Adipocyte (in vitro differentiated cells): ENCODE measurements around the gene CNPY4.

ENCODE experiments used
- DNase-seq: peaks from one replicate; pipeline ENCODE4 v3.0.0-alpha.2; 2015; ENCODE audit warnings: low read depth
- H3K27me3 ChIP-seq: replicated peaks from 2 replicates; pipeline ENCODE4 v1.7.0; 2013; ENCODE audit warnings: mild to moderate bottlenecking, low read length, moderate library complexity; ENCODE audit not compliant: control insufficient read depth, insufficient read depth
- H3K36me3 ChIP-seq: 2 replicates; pipeline ENCODE4 v1.7.0; 2013; ENCODE audit warnings: low read length, mild to moderate bottlenecking, moderate library complexity; ENCODE audit not compliant: control insufficient read depth, insufficient read depth, severe bottlenecking
- H3K4me1 ChIP-seq: 2 replicates; pipeline ENCODE4 v1.7.0; 2013; ENCODE audit warnings: mild to moderate bottlenecking, low read length, moderate library complexity; ENCODE audit not compliant: control insufficient read depth, insufficient read depth
- H3K4me3 ChIP-seq: 2 replicates; pipeline ENCODE4 v1.7.0; 2013; ENCODE audit warnings: mild to moderate bottlenecking, low read length, moderate library complexity
- H3K9ac ChIP-seq: 2 replicates; pipeline ENCODE4 v1.7.0; 2013; ENCODE audit warnings: mild to moderate bottlenecking, low read length, moderate library complexity
- H3K9me3 ChIP-seq: 2 replicates; pipeline ENCODE4 v1.7.0; 2013; ENCODE audit warnings: mild to moderate bottlenecking, low read length, moderate library complexity; ENCODE audit not compliant: control insufficient read depth

Gene CNPY4

GRCh38 chr7:100119072-100119969 lies at the start of gene CNPY4, which contains the start of gene TAF6:
CNPY4 (plus strand) TSS chr7:100119634; CDS start chr7:100119745, 111 bp downstream.
TAF6 (minus strand) TSS chr7:100119358; CDS start chr7:100114209, 5,149 bp downstream.
- Histone ChIP-seq H3K27me3 (no peaks in the 10 kb centered on the region), H3K9ac (peak within 1 kb of the TSS; percentile 92), H3K36me3 (no peaks in the 10 kb centered on the region), H3K4me1 (peaks cover 13% of the 10 kb centered on the region), H3K9me3 (no peaks in the 10 kb centered on the region), H3K4me3 (peak within 1 kb of the TSS; percentile 92)
- peak; percentile 98 for DNase-seq

GRCh38 chr7:100069991-100070390 lies 49.4 kb upstream of the CNPY4 start:
- no peak for DNase-seq
- peaks cover 68% of the 10 kb centered on the region for H3K36me3 ChIP-seq
- H3K9me3 ChIP-seq: peaks cover 37% of the 10 kb centered on the region

GRCh38 chr7:100071018-100071723 lies 48.3 kb upstream of the CNPY4 start:
- Histone ChIP-seq H3K9me3 (peaks cover 37% of the 10 kb centered on the region), H3K4me3 (peak overlapping the region; percentile 59), H3K27me3 (no peaks in the 10 kb centered on the region), H3K9ac (no peak overlapping the region), H3K4me1 (peaks cover 2% of the 10 kb centered on the region), H3K36me3 (peaks cover 80% of the 10 kb centered on the region)
- DNase-seq: no peak

More at GRCh38 chr7:100069991-100070390, 49.4 kb upstream of the CNPY4 start:
- H3K4me3 ChIP-seq: peak overlapping the region; percentile 59
- peaks cover 11% of the 10 kb centered on the region for H3K4me1 ChIP-seq
- no peak overlapping the region for H3K9ac ChIP-seq
- no peaks in the 10 kb centered on the region for H3K27me3 ChIP-seq

- H3K4me1 ChIP-seq: no peaks in the 10 kb centered on the region
- peaks cover 37% of the 10 kb centered on the region for H3K9me3 ChIP-seq
- H3K9ac ChIP-seq: no peak overlapping the region
- H3K4me3 ChIP-seq: peak overlapping the region; percentile 59
- no peaks in the 10 kb centered on the region for H3K27me3 ChIP-seq
- peaks cover 90% of the 10 kb centered on the region for H3K36me3 ChIP-seq
- DNase-seq: no peak
Observed at GRCh38 chr7:100072462-100072861, 47.0 kb upstream of the CNPY4 start.

GRCh38 chr7:100074841-100075240 lies 44.6 kb upstream of the CNPY4 start:
- Histone ChIP-seq H3K27me3 (no peaks in the 10 kb centered on the region), H3K9me3 (peaks cover 33% of the 10 kb centered on the region), H3K4me1 (peaks cover 8% of the 10 kb centered on the region), H3K36me3 (peaks cover 87% of the 10 kb centered on the region), H3K4me3 (no peak overlapping the region), H3K9ac (no peak overlapping the region)
- no peak for DNase-seq

- Histone ChIP-seq H3K9me3 (peaks cover 28% of the 10 kb centered on the region), H3K4me1 (peaks cover 14% of the 10 kb centered on the region), H3K4me3 (no peak overlapping the region), H3K9ac (no peak overlapping the region), H3K36me3 (peaks cover 81% of the 10 kb centered on the region), H3K27me3 (no peaks in the 10 kb centered on the region)
- no peak for DNase-seq
Observed at GRCh38 chr7:100075418-100075817, 44.0 kb upstream of the CNPY4 start.

GRCh38 chr7:100077205-100077604 lies 42.2 kb upstream of the CNPY4 start:
- H3K9ac ChIP-seq: no peak overlapping the region
- DNase-seq: no peak
- no peaks in the 10 kb centered on the region for H3K27me3 ChIP-seq
- H3K4me1 ChIP-seq: peaks cover 15% of the 10 kb centered on the region
- no peak overlapping the region for H3K4me3 ChIP-seq
- H3K9me3 ChIP-seq: peaks cover 10% of the 10 kb centered on the region
- H3K36me3 ChIP-seq: peaks cover 63% of the 10 kb centered on the region

GRCh38 chr7:100079024-100079560 lies 40.3 kb upstream of the CNPY4 start:
- H3K9ac ChIP-seq: peak overlapping the region; percentile 18
- H3K36me3 ChIP-seq: peaks cover 44% of the 10 kb centered on the region
- no peak for DNase-seq
- H3K4me1 ChIP-seq: peaks cover 15% of the 10 kb centered on the region
- H3K4me3 ChIP-seq: no peak overlapping the region
- no peaks in the 10 kb centered on the region for H3K9me3 ChIP-seq
- H3K27me3 ChIP-seq: no peaks in the 10 kb centered on the region

GRCh38 chr7:100080907-100081534 lies 38.4 kb upstream of the CNPY4 start:
- Histone ChIP-seq H3K4me3 (peak overlapping the region; percentile 95), H3K9me3 (no peaks in the 10 kb centered on the region), H3K36me3 (peaks cover 25% of the 10 kb centered on the region), H3K27me3 (no peaks in the 10 kb centered on the region), H3K9ac (peak overlapping the region; percentile 98), H3K4me1 (peaks cover 15% of the 10 kb centered on the region)
- peak; percentile 46 for DNase-seq

- no peaks in the 10 kb centered on the region for H3K9me3 ChIP-seq
- no peaks in the 10 kb centered on the region for H3K27me3 ChIP-seq
- peak within 1 kb of the TSS; percentile 98 for H3K9ac ChIP-seq
- H3K36me3 ChIP-seq: peaks cover 19% of the 10 kb centered on the region
- peak; percentile 99 for DNase-seq
- peaks cover 15% of the 10 kb centered on the region for H3K4me1 ChIP-seq
- H3K4me3 ChIP-seq: peak within 1 kb of the TSS; percentile 95
Observed at GRCh38 chr7:100081535-100082102, 37.8 kb upstream of the CNPY4 start, which contains the start of gene ZNF3. ZNF3 (minus strand) TSS chr7:100081723; CDS start chr7:100077357, 4,366 bp downstream.
